ENCODE results near the gene IGFBP2.

DNA sequence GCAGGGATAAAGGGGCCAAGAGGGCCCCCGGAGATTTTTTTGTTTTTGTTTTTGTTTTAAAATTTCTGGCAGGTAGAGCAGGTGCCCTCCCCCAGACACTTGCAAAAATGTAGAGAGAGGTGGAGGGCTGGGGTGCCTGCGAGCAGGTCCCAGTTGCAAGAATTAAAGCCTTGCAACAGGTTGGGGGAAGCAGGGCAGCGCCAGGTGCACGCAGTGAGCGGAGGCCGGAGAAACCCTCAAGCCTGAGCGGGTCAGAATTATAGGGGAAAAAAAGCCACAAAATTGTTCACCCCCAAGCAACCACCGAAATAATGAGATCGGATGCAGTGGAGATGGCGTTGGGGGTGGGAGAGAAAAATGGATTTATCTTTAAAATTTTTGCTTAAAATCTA, 61.6 kb downstream of the IGFBP2 start:
- no peak for TF ChIP-seq PBX3 (IDR thresholded peaks at IDR 0.05)
- TF ChIP-seq CTCF (IDR thresholded peaks at IDR 0.05): no peak
- no peak for TF ChIP-seq GABPA (IDR thresholded peaks at IDR 0.05; ENCODE audit: low read depth)
- no peak for TF ChIP-seq TAF1 (IDR thresholded peaks at IDR 0.05; ENCODE audit: borderline replicate concordance, low read depth, low read length)
- TF ChIP-seq POLR2AphosphoS5 (IDR thresholded peaks at IDR 0.05; ENCODE audit: low read depth, low read length): no peak
- TF ChIP-seq EZH2phosphoT487 (IDR thresholded peaks at IDR 0.05; ENCODE audit: borderline replicate concordance, low read depth): no peak
- no peak for TF ChIP-seq TEAD4 (IDR thresholded peaks at IDR 0.05; ENCODE audit: borderline replicate concordance, insufficient read depth)
- TF ChIP-seq, protein P1, sequence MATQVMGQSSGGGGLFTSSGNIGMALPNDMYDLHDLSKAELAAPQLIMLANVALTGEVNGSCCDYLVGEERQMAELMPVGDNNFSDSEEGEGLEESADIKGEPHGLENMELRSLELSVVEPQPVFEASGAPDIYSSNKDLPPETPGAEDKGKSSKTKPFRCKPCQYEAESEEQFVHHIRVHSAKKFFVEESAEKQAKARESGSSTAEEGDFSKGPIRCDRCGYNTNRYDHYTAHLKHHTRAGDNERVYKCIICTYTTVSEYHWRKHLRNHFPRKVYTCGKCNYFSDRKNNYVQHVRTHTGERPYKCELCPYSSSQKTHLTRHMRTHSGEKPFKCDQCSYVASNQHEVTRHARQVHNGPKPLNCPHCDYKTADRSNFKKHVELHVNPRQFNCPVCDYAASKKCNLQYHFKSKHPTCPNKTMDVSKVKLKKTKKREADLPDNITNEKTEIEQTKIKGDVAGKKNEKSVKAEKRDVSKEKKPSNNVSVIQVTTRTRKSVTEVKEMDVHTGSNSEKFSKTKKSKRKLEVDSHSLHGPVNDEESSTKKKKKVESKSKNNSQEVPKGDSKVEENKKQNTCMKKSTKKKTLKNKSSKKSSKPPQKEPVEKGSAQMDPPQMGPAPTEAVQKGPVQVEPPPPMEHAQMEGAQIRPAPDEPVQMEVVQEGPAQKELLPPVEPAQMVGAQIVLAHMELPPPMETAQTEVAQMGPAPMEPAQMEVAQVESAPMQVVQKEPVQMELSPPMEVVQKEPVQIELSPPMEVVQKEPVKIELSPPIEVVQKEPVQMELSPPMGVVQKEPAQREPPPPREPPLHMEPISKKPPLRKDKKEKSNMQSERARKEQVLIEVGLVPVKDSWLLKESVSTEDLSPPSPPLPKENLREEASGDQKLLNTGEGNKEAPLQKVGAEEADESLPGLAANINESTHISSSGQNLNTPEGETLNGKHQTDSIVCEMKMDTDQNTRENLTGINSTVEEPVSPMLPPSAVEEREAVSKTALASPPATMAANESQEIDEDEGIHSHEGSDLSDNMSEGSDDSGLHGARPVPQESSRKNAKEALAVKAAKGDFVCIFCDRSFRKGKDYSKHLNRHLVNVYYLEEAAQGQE (IDR thresholded peaks at IDR 0.05; ENCODE audit: low read depth, low read length): no peak
- no peak for TF ChIP-seq SMC3 (IDR thresholded peaks at IDR 0.05; ENCODE audit: low read depth, low read length)
